GM18870 (cell line): ENCODE results near the gene VMO1.

Source experiments
- ATAC-seq: cut with Tn5 transposase; IDR thresholded peaks from one replicate; pipeline ENCODE4 v1.9.1; 2021; ENCODE audit warnings: moderate library complexity; ENCODE audit not compliant: unreplicated experiment

VMO1 gene

DNA sequence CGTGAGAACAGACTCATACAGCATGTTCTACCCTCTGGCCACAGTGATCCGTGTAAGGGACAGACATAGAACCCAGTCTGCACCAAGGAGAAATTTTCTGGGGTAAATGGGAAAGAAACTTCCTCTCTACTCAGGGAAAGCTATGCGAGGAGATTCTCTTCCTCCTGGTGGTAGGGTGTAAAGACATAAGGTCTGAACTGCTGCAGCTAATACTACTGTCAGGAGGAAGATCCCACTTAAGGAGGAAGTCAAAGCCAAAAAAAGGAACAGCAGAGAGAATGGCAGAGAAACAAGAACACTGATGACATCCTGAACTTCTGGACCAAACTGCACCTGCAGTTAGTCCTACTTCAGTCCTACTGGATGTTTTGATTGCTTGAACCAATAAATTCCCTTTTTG, 21.6 kb downstream of the VMO1 start:
- ATAC-seq: no peak

DNA sequence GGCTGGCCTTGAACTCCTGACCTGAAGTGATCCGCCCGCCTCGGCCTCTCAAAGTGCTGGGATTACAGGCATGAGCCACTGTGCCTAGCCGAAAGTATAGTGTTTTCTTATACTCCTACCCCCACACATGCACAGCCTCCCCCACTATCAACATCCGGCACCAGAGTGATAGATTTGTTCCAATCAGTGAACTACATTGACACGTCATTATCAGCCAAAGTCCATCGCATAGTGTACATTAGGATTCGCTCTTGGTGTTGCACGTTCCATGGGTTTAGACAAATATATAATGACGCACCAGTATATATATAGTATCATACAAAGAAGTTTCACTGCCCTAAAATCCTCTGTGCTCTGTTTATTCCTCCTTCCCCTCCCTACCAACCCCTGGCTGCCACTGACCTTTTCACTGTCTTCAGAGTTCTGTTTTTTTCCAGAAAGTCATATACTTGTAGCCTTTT, 26.4 kb downstream of the VMO1 start:
- ATAC-seq: no peak

DNA sequence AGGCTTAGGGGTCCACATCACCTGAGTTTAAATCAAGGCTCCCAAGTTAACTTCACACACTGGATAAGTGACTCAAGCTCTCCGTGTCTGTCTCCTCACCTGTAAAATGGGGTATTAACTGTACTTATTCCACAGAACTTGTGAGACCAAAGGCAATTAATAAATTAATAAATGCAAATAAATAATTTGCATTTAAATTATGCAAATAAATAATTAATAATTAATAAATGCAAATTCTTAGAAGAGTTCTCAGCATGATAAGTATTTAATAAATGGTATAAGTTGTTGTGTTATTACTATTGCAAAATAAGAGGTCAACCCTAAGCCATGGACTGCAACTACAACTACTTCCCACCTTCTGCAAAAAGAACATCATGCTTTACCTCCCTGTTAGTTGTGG, 32.8 kb downstream of the VMO1 start:
- no peak for ATAC-seq

DNA sequence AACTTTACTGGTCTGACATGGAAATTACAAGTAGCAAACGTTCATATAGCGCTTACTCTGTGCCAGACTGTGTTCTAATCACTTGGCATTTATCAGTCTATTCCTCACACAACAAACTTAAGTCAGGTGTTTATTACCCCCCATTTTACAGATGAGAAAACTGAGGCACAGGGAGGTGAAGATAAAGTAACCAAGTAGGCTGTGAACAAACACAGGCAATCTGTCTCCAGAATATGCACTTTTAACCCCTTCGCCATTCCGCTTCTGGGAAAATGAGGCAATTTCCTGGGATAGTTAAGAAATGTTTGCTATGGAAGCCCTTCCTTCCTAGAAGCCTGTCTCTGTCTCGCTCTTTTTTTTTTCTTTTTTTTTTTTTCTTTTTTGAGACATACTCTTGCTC, 34.2 kb downstream of the VMO1 start:
- ATAC-seq: no peak

DNA sequence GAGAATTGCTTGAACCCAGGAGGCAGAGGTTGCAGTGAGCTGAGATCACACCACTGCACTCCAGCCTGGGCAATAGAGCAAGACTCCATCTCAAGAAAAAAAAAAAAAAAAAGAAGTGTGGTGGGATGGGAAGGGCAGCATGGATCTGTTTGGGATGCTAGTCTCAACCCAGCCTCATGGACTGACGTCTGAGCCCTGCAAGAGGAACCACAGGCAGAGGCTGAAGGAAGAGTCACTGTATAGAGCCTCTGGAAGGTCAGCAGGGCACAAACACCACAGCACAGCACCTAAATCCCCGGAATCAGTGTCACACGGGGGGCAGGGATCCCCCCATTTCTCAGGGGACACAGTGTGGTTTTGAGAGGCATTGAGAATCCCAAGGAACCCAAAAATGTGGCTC, 35.6 kb downstream of the VMO1 start:
- no peak for ATAC-seq

DNA sequence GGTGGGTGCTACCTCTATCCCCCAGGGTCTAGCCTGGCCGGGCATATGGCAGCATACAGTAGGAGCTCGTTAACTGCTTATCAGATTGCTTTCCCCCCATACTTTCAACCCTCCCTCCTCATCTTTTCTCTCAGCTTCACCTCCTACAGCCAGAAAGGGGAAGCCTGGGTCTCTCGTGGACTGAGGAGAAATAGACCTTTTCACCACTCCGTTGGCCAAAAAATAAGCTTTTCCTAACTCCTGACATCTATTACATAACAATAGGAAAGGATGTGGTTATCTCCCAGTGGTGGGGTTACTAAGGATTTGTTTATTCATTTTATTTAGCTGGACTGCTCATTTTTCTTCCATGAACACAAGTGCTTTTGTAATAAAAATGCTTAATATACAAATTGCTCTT, 37.5 kb downstream of the VMO1 start:
- no peak for ATAC-seq

DNA sequence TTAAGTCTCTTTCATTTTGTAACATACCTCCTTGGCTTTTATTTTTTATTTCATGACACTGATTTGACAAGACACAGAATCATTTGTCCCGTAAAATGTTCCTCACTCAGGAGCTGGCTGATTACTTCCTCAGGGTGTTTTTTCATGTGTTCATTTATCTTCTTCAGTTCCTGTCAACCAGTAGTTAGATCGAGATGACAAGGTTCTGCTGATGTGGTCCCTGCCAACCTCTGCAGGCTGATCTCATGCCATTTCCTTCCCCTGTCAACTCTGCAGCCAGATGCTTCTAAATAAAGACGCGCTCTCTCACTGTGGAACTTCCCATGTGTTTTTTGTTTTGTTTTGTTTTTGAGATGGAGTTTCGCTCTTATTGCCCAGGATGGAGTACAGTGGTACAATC, 38.3 kb downstream of the VMO1 start:
- no peak for ATAC-seq

DNA sequence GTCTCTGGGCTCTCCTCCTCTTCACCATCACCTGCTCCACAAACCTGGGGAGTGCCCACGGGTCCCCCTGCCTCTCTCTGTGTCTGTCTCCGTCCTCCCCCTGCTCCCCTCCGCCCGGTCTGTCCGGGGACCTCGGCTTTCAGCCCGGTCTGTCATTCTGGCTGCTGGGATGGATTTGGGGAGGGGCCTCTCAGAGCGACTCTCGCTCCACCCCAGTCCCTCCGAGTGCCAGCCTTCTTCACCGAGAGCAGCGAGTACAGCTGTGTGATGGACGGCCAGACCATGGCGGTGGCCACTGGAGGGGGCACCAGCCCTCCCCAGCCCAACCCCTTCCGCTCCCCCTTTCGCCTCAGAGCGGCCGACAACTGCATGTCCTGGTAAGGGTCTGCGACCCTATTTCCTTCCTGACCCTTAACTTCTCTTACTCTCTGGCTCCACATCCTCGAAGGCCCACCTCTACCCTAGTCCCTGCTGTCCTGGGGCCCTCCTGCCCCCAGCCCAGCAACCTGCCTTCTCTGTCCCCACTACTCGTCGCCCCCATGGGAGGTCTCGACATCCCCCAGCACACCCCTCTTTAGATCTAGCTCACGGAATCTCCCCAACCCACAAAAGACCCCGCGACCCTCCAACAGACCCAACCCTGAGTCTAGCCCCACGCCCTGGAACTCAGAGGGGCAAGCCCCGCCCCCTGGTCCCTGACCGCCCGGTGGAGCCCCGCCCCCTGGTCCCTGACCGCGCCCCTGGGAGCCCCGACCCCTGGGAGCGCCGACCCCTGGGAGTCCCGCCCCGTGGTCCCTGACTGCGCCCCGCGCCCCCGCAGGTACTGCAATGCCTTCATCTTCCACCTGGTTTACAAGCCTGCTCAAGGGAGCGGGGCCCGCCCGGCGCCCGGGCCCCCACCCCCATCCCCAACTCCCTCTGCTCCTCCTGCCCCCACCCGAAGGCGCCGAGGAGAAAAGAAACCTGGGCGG, 40.9 kb downstream of the VMO1 start:
- ATAC-seq: no peak

DNA sequence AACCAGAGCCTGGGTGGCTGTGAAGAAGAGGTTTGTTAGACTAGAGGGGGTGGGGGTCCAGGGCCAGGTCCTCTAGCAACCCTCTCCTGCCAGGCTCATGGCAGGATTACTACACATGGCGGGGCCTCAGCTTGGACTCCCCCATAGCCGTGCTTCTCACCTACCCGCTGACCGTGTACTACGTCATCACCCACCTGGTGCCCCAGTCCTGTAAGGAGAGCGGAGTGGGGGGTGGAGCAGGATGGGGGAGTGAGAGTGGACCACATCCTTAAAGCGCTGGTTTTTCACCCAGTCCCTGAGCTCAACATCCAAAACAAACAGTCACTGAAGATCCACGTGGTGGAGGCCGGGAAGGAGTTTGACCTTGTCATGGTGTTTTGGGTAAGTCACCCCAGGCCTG, 42.3 kb downstream of the VMO1 start:
- ATAC-seq: no peak

DNA sequence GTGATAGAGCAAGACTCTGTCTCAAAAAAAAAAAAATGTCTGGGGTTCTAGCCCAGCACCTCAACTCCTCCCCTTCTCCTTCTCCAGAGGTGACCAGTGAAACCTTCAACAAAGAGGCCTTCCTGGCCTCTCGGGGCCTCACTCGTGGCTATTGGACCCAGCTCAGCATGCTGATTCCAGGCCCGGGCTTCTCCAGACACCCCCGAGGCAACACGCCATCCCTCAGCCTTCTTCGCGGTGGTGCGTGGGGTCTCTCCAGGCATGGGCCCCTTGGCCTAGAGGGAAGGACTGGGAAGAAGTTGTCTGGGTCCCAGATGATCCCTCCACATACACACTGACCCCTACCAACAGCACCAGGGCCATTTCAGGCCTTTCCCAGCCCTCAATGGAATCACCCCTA, 42.9 kb downstream of the VMO1 start:
- no peak for ATAC-seq

DNA sequence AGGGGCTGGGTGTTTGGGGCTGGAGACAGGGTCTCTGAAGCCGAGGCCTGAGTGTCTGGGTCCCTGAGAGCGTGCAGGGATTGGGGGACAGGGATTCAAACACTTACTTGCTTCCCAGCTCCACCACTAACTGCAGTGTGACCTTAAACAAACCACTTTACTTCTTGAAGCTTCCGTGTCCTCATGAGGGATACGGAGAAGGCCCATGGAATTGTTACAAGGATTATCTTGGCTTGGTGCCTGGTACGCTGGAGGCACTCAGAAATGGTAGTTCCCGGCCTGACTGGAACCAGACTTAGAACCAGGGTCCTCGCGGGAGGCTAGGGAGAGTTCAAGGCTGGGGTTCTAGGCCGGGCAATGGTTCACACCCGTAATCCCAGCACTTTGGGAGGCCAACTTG, 43.5 kb downstream of the VMO1 start:
- no peak for ATAC-seq

DNA sequence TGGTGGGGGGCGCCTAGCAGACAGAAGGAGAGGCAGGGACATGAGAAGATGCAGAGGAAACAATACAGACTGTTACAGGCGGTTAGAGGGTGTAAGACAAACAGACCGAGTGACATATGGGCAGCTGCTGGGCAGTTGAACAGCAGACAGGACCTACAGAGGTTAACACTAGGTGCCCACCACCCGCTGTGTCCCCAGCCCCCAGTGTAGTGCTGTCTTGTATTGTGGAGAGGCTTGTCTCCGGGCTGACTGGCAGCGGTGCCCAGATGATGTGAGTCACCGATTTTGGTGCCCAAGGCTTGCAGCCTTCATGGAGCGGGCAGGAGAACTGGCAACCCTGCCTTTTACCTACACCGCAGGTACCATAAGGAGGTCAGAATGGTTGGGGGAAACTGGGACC, 44.0 kb downstream of the VMO1 start:
- ATAC-seq: no peak

DNA sequence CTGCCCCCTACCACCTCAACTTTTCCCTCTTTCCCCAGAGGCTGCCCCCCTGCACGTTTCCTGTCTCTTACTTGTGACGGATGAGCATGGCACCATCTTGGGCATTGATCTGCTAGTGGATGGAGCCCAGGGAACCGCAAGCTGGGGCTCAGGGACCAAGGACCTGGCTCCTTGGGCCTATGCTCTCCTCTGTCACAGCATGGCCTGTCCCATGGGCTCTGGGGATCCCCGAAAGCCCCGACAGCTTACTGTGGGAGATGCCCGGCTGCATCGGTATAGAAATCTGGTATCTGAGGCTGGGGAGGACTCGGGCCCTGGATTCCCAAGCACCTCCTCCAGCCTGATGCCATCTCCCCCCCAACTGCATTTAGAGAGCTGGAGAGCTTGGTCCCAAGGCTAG, 44.6 kb downstream of the VMO1 start:
- no peak for ATAC-seq

DNA sequence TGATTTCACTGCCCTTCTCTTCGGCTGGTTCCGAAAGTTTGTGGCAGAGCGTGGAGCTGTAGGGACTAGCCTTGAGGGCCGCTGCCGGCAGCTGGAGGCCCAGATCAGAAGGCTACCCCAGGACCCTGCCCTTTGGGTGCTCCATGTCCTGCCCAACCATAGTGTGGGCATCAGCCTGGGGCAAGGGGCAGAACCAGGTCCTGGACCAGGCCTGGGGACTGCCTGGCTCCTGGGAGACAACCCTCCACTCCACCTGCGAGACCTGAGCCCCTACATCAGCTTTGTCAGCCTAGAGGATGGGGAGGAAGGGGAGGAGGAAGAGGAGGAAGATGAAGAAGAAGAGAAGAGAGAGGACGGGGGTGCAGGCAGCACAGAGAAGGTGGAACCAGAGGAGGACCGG, 45.6 kb downstream of the VMO1 start:
- ATAC-seq: no peak

DNA sequence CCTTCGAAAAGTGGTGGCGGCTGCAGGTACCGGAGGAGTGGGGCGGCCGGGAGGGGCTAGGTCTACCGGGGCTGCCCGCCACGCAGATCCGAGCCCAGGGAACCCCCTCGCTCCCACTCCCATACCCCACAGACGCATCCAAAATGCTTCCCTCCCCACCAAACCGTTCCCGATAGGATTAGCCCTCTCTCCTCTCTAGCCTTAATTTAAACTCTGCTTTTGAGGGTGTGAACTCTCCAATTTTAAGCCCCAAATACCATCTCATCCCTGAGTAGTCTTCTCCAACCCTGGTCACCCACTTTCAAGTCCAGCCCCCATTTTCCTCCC, 46.2 kb downstream of the VMO1 start:
- ATAC-seq: no peak

DNA sequence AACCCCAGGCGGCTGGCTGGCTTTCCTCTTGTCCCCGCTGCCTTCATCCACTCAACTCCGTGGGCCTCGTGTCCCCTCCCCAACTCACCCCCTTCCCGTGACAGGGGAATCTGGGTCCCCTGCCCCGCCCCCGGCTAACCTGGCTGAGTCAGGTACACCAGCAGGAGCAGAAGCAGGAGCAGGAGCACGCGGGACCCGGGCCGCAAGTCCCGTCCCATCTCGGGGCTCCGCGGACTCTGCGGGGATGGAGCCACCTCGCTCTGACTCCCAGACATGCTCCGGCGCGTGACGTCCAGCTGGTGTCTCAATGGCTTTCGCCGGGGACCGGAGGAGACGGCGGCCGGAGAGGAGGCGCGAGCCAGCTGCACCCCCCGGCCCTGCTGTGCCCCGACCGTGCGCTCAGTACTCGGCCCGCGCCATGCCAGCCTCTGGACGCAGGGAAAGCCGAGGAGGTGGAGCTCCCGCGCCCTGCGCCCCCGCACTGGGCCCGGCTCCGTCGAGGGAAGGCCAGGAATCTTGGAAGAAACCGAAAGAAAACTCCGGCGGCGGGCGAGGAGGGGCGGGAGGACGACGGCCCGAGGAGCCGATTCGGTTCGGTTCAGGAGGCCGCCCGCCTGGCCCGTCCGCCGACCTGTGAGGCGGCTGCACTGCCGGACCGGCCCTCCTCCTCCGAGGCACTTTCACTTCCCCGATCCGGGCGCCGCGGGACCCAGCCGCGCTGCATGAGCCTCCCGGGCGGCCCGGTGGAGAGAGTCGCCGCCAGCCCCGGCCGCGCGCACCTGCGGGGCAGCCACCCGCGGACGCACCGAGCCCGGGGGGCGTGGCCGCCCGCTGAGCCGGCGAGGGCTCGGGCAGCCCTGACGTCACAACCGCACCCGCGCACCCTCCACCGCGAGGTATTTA, 46.8 kb downstream of the VMO1 start, which contains the start of the genes CXCL16 and ZMYND15:
Gene CXCL16, minus strand, starts transcription at position 807 of the 903 bp plus-strand sequence. Its CDS starts 589 bp downstream, at position 218.
Gene ZMYND15, plus strand, starts transcription at position 712 of the 903 bp plus-strand sequence. CDS start 716 bp downstream, outside the sequence.
- no peak for ATAC-seq

DNA sequence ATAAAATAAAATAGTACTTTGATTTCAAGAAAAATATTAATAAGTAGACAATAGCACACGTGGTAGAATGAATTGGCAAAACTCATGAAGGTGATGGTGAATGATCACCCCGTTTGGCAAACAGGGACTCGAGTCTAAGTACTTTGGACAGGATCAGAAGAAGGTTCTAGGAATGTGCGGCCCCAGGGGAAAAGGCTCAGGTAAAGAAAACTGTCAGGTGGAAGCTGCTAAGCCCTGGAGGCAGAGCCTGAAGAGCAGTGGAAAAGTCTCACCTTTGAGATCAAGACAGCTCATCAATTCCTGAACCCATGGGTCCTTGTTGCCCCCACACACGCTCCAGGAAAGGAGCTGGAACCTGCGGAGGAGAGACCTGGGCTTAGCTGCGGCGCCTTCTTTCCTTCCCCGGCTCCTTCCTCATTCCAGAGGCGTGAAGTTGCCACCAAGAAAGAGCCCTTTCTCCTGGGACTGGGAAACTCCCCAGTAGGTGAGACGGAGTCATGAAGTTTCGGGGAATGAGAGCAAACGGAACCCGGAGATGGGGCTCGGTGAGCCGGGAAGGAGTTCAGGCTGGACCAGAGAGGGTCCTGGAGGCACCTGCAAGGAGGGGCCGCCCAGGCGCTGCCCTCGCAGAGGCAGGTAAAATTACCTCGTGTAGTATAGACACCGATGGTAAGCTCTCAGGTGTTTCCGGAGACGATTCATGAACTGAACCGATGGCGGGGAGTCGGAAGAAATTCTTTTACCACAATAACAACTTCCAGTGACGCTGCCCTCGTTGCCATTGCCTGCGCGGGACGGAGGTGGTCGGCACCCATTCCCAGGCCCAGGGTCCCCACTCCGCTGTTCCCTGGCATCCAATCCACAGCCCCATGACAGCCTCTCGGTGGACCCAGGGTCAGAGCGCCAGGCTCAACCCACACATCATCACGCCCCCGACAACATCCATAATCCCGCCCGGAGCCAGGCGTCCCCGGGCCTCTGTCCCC, 47.7 kb downstream of the VMO1 start:
- ATAC-seq: no peak

DNA sequence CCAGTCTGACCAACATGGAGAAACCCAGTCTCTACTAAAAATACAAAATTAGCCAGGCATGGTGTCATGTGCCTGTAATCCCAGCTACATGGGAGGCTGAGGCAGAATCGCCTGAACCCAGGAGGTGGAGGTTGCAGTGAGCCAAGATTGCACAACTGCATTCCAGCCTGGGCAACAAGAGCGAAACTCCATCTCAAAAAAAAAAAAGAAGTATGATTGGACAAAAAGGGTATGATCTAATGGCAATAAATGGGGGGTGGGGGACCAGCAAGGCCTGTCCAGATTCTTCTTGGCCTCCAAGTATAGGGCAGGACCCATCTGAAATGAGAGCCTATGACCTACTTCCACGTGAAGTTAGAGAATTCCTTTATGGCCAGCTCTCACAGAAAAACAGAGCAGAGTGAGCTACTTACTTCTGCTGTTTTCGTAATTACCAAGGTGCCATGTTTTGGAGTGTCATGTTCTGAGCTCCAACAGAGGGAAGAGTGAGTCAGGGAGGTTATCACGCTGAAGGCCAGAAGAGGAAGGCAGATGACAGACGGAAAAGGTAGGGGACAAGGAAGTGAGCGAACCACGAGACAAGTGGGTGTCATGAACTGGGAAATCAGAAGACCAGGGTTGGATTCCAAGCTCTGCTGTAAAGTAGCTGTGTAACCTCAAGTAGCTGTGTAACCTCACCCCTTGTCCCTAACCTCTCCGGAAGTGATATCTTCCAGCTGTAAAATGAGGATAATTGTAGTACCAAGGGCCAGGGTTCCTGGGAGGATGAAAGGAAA, 50.1 kb downstream of the VMO1 start:
- ATAC-seq: no peak
